GM12873 (cell line): ENCODE measurements around the gene MAP6D1.

Experiments
- TF ChIP-seq, protein P1 (sequence below): IDR thresholded peaks from 2 replicates; pipeline ENCODE4 v1.5.1; 2012; ENCODE audit warnings: low read depth, mild to moderate bottlenecking, moderate library complexity, low read length, control low read depth; ENCODE audit not compliant: insufficient read depth; ENCODE audit errors: missing control alignments

Gene MAP6D1

GRCh38 chr3:183808355-183808754 is 17.0 kb downstream of the MAP6D1 start:
- TF ChIP-seq, protein P1, sequence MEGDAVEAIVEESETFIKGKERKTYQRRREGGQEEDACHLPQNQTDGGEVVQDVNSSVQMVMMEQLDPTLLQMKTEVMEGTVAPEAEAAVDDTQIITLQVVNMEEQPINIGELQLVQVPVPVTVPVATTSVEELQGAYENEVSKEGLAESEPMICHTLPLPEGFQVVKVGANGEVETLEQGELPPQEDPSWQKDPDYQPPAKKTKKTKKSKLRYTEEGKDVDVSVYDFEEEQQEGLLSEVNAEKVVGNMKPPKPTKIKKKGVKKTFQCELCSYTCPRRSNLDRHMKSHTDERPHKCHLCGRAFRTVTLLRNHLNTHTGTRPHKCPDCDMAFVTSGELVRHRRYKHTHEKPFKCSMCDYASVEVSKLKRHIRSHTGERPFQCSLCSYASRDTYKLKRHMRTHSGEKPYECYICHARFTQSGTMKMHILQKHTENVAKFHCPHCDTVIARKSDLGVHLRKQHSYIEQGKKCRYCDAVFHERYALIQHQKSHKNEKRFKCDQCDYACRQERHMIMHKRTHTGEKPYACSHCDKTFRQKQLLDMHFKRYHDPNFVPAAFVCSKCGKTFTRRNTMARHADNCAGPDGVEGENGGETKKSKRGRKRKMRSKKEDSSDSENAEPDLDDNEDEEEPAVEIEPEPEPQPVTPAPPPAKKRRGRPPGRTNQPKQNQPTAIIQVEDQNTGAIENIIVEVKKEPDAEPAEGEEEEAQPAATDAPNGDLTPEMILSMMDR = no peak

DNA sequence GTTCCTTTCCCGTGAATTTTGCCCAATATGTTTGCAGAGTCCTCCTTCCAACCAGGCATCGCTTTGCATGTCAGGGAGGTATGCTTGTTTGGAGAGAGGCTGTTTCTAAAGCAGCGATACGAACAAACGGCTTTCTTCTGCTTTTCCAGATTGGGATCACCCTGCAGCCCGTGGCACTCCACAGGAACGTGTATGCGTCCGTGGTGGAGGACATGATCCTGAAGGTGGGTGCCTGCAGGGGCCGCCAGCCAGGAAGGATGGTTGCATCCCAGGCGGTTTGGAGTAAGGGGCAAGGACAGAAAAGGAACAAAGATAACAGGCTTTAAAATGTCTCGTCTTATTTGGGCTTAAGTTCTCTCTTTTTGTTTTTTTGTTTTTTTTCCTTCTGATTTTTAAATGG is 17.5 kb downstream of the MAP6D1 start:
- TF ChIP-seq, protein P1 = no peak

- TF ChIP-seq, protein P1 = no peak
Observed at GRCh38 chr3:183807209-183807728, 18.1 kb downstream of the MAP6D1 start.

- TF ChIP-seq, protein P1 = no peak
Observed at GRCh38 chr3:183802989-183803388, 22.4 kb downstream of the MAP6D1 start.

DNA sequence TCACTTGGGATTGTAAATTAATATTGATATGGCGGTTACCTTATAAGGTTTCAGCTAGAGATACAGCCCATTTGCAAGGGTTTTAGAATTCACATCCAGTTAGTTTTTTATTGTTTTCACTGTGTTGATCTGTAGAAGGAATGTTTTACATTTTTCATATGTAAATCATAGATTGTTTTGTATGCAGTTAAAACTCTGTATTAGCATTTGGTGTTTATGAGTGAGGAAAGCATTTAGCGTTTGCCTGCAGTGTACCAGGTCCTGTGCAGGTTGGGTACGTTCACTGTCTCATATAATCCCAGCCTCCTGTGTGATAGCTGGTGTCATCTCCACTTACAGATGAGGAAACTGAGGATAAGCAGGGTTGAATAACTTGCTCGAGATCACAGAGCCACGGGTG is 23.8 kb downstream of the MAP6D1 start:
- TF ChIP-seq, protein P1 = no peak

GRCh38 chr3:183800243-183800863 is 25.0 kb downstream of the MAP6D1 start:
- TF ChIP-seq, protein P1 = no peak

- TF ChIP-seq, protein P1 = no peak
Observed at GRCh38 chr3:183799461-183799860, 25.9 kb downstream of the MAP6D1 start.
